ENCODE data around the gene CD68. TPM values are rescaled to one million over a fixed set of nuclear protein-coding genes. Genes with fewer than 3 reads are reported as not detected.

Gene CD68
- total RNA-seq, 1 donor from 2014 or later, result 3.3 TPM

DNA sequence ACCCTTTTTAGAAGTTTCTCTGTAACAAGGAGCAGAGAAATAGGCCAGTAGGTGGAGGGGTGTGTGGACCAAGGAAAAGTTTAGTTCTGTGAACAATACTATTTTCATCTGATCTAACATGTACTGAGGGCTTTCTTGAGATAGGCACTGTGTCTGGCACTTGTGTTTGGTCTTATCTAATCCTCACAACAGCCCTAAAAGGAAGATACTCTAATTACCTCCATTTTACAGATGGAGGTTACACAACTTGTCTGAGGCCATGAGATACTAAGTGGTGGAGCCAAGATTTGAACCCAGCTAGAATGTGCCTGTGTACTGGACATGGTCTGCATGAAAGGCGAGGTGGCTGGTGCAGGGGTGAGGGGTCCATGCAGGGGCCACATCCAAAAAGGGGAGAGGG lies 26.1 kb upstream of the CD68 start:
- Mint-ChIP-seq H3K9me3 (no peaks in the 10 kb centered on the region), H3K4me3 (peak overlapping the region; percentile 34), H3K36me3 (ENCODE audit: low read depth) (peaks cover 26% of the 10 kb centered on the region), H3K4me1 (ENCODE audit: low read depth) (peaks cover 76% of the 10 kb centered on the region), H3K27me3 (ENCODE audit: insufficient read depth) (no peaks in the 10 kb centered on the region), H3K27ac (peak overlapping the region; percentile 90)
- DNase-seq (ENCODE audit: low spot score), result no peak
- intact Hi-C loops (cut with micrococcal nuclease), result loop anchor here (2.0 kb wide), 1 partner anchor 69 kb away; the partner anchor contains the start of gene POLR2A

GRCh38 chr17:7555320-7555948 lies 24.0 kb upstream of the CD68 start:
- Mint-ChIP-seq H3K4me3 (no peak overlapping the region), H3K27ac (peak overlapping the region; percentile 4), H3K36me3 (ENCODE audit: low read depth) (peaks cover 26% of the 10 kb centered on the region), H3K4me1 (ENCODE audit: low read depth) (peaks cover 80% of the 10 kb centered on the region), H3K27me3 (ENCODE audit: insufficient read depth) (no peaks in the 10 kb centered on the region), H3K9me3 (no peaks in the 10 kb centered on the region)
- intact Hi-C loops (cut with micrococcal nuclease), result no loop called here
- no peak for DNase-seq (ENCODE audit: low spot score)

DNA sequence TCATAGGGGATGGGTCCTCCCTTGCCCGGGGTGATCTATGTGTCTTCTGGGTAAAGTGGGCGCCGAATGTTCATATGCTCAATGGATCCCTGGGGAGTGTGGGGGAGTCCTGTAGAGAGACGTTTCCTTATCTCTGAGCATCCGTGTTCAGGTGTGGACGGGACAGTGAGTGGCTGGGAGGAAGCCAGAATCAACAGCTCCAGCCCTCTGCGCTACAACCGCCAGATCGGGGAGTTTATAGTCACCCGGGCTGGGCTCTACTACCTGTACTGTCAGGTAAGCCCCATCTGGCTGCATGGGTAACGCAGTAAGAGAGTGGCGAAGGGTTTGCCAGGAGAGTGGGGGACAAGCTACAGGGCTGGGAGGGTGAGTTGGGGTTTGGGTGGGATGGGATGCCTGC lies 22.8 kb upstream of the CD68 start:
- peaks cover 77% of the 10 kb centered on the region for H3K4me1 Mint-ChIP-seq (ENCODE audit: low read depth)

GRCh38 chr17:7557147-7557764 lies 22.2 kb upstream of the CD68 start:
- DNase-seq (ENCODE audit: low spot score), result no peak
- no peak overlapping the region for H3K4me3 Mint-ChIP-seq
- no peak overlapping the region for H3K27ac Mint-ChIP-seq
- H3K27me3 Mint-ChIP-seq (ENCODE audit: insufficient read depth), result no peaks in the 10 kb centered on the region
- intact Hi-C loops (cut with micrococcal nuclease), result no loop called here
- H3K36me3 Mint-ChIP-seq (ENCODE audit: low read depth), result peaks cover 23% of the 10 kb centered on the region
- peaks cover 71% of the 10 kb centered on the region for H3K4me1 Mint-ChIP-seq (ENCODE audit: low read depth)
- no peaks in the 10 kb centered on the region for H3K9me3 Mint-ChIP-seq

More for the DNA sequence above, 22.8 kb upstream of the CD68 start:
- intact Hi-C loops (cut with micrococcal nuclease), result no loop called here
- no peak overlapping the region for H3K4me3 Mint-ChIP-seq
- DNase-seq (ENCODE audit: low spot score), result no peak
- H3K27ac Mint-ChIP-seq, result peak overlapping the region; percentile 70
- no peaks in the 10 kb centered on the region for H3K9me3 Mint-ChIP-seq
- H3K27me3 Mint-ChIP-seq (ENCODE audit: insufficient read depth), result no peaks in the 10 kb centered on the region
- peaks cover 25% of the 10 kb centered on the region for H3K36me3 Mint-ChIP-seq (ENCODE audit: low read depth)

GRCh38 chr17:7557775-7558543 lies 21.5 kb upstream of the CD68 start:
- Mint-ChIP-seq H3K27ac (no peak overlapping the region), H3K36me3 (ENCODE audit: low read depth) (peaks cover 26% of the 10 kb centered on the region), H3K27me3 (ENCODE audit: insufficient read depth) (no peaks in the 10 kb centered on the region), H3K9me3 (no peaks in the 10 kb centered on the region), H3K4me1 (ENCODE audit: low read depth) (peaks cover 70% of the 10 kb centered on the region), H3K4me3 (peak overlapping the region; percentile 60)
- intact Hi-C loops (cut with micrococcal nuclease), result no loop called here
- no peak for DNase-seq (ENCODE audit: low spot score)

GRCh38 chr17:7558544-7559319 lies 20.7 kb upstream of the CD68 start, which contains the start of gene TNFSF13:
TSS of gene TNFSF13 (plus strand) at chr17:7558750. CDS start at chr17:7559040, 290 bp downstream.
- no peaks in the 10 kb centered on the region for H3K27me3 Mint-ChIP-seq (ENCODE audit: insufficient read depth)
- peaks cover 64% of the 10 kb centered on the region for H3K4me1 Mint-ChIP-seq (ENCODE audit: low read depth)
- H3K9me3 Mint-ChIP-seq, result no peaks in the 10 kb centered on the region
- no peak for DNase-seq (ENCODE audit: low spot score)
- H3K36me3 Mint-ChIP-seq (ENCODE audit: low read depth), result peaks cover 22% of the 10 kb centered on the region
- peak within 1 kb of the TSS; percentile 60 for H3K4me3 Mint-ChIP-seq
- intact Hi-C loops (cut with micrococcal nuclease), result no loop called here
- peak within 1 kb of the TSS; percentile 66 for H3K27ac Mint-ChIP-seq

GRCh38 chr17:7559320-7560171 lies 19.9 kb upstream of the CD68 start:
- Mint-ChIP-seq H3K27me3 (ENCODE audit: insufficient read depth) (no peaks in the 10 kb centered on the region), H3K4me1 (ENCODE audit: low read depth) (peaks cover 65% of the 10 kb centered on the region), H3K36me3 (ENCODE audit: low read depth) (peaks cover 23% of the 10 kb centered on the region), H3K4me3 (peak overlapping the region; percentile 5), H3K9me3 (no peaks in the 10 kb centered on the region), H3K27ac (no peak overlapping the region)
- intact Hi-C loops (cut with micrococcal nuclease), result loop anchor here (2.0 kb wide), 1 partner anchor 19 kb away; the partner anchor contains the start of gene CD68
- DNase-seq (ENCODE audit: low spot score), result no peak

GRCh38 chr17:7560172-7561027 lies 19.0 kb upstream of the CD68 start:
- peaks cover 23% of the 10 kb centered on the region for H3K36me3 Mint-ChIP-seq (ENCODE audit: low read depth)
- H3K9me3 Mint-ChIP-seq, result no peaks in the 10 kb centered on the region
- peaks cover 60% of the 10 kb centered on the region for H3K4me1 Mint-ChIP-seq (ENCODE audit: low read depth)
- H3K27ac Mint-ChIP-seq, result peak overlapping the region; percentile 92
- peak overlapping the region; percentile 97 for H3K4me3 Mint-ChIP-seq
- intact Hi-C loops (cut with micrococcal nuclease), result loop anchor here (1.0 to 2.0 kb wide), 12 partner anchors 11 to 308 kb away; partner anchors contain the start of genes CD68, ELP5, MPDU1 and POLR2A
- no peaks in the 10 kb centered on the region for H3K27me3 Mint-ChIP-seq (ENCODE audit: insufficient read depth)
- DNase-seq (ENCODE audit: low spot score), result peak; percentile 47

DNA sequence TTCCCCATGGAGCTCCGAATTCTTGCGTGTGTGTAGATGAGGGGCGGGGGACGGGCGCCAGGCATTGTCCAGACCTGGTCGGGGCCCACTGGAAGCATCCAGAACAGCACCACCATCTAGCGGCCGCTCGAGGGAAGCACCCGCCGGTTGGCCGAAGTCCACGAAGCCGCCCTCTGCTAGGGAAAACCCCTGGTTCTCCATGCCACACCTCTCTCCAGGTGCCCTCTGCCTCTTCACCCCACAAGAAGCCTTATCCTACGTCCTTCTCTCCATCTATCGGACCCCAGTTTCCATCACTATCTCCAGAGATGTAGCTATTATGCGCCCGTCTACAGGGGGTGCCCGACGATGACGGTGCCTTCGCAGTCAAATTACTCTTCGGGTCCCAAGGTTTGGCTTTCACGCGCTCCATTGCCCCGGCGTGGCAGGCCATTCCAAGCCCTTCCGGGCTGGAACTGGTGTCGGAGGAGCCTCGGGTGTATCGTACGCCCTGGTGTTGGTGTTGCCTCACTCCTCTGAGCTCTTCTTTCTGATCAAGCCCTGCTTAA lies 18.3 kb upstream of the CD68 start:
- Mint-ChIP-seq H3K27me3 (ENCODE audit: insufficient read depth) (no peaks in the 10 kb centered on the region), H3K4me1 (ENCODE audit: low read depth) (peaks cover 56% of the 10 kb centered on the region), H3K4me3 (peak overlapping the region; percentile 97), H3K27ac (peak overlapping the region; percentile 92), H3K9me3 (no peaks in the 10 kb centered on the region), H3K36me3 (ENCODE audit: low read depth) (peaks cover 23% of the 10 kb centered on the region)
- intact Hi-C loops (cut with micrococcal nuclease), result loop anchor here (1.0 to 2.0 kb wide), 12 partner anchors 11 to 309 kb away; partner anchors contain the start of genes CD68, ELP5, MPDU1 and POLR2A
- peak; percentile 81 for DNase-seq (ENCODE audit: low spot score)

GRCh38 chr17:7561589-7562207 lies 17.7 kb upstream of the CD68 start, which contains the start of gene SENP3:
TSS of gene SENP3 (plus strand) at chr17:7561919. CDS start at chr17:7563077, 1,158 bp downstream.
- intact Hi-C loops (cut with micrococcal nuclease), result loop anchor here (1.0 to 2.0 kb wide), 12 partner anchors 11 to 309 kb away; partner anchors contain the start of genes CD68, ELP5, MPDU1 and POLR2A
- no peaks in the 10 kb centered on the region for H3K27me3 Mint-ChIP-seq (ENCODE audit: insufficient read depth)

More at GRCh38 chr17:7561589-7562207, 17.7 kb upstream of the CD68 start, which contains the start of gene SENP3:
- Mint-ChIP-seq H3K4me1 (ENCODE audit: low read depth) (peaks cover 50% of the 10 kb centered on the region), H3K4me3 (peak within 1 kb of the TSS; percentile 97), H3K9me3 (no peaks in the 10 kb centered on the region), H3K36me3 (ENCODE audit: low read depth) (peaks cover 20% of the 10 kb centered on the region), H3K27ac (peak within 1 kb of the TSS; percentile 95)
- peak; percentile 93 for DNase-seq (ENCODE audit: low spot score)

Data from activated T-helper 1 cell treated with anti-CD3 and anti-CD28 coated beads, Interleukin-12 subunit alpha, Interleukin-12 subunit beta, Interleukin-2, Interleukin-4 antibody, amounts not matched to agents 30 ng/mL and 10 ng/mL and 1 ng/mL, durations not matched to agents 14 hours and 24 hours and 36 hours (primary cell).